GM23338 (cell line): ENCODE measurements around the gene IL26. TPM values are rescaled to one million over a fixed set of nuclear protein-coding genes. Genes with fewer than 3 reads are reported as not detected.
A peak's percentile ranks its signal among the peaks of the same experiment; 100 is the strongest.

Experiments
- ATAC-seq: fragments of 200-7000 bp; cut with Tn5 transposase; 3 replicates; pipeline ENCODE4 v1.9.1; 2020
- DNase-seq: peaks from one replicate; pipeline ENCODE4 v3.0.0-alpha.2; 2015; ENCODE audit warnings: low spot score
- H2AFZ ChIP-seq: fragments of 200-600 bp; sonication (generic); 2 replicates; pipeline ENCODE4 v1.8.0; 2016; ENCODE audit warnings: antibody characterized with exemption, mild to moderate bottlenecking, moderate library complexity
- H3F3A ChIP-seq: fragments of 200-600 bp; sonication (generic); replicated peaks from 2 replicates; pipeline ENCODE4 v1.8.0; 2017; ENCODE audit warnings: antibody characterized with exemption, mixed run types, low read depth
- H3K27ac ChIP-seq: fragments of 200-600 bp; sonication (generic); 2 replicates; pipeline ENCODE4 v1.6.1; 2016; ENCODE audit warnings: low read depth
- H3K27me3 ChIP-seq: fragments of 200-600 bp; sonication (generic); 2 replicates; pipeline ENCODE4 v1.8.0; 2016; ENCODE audit warnings: mild to moderate bottlenecking, mixed run types, moderate library complexity; ENCODE audit not compliant: insufficient read depth
- H3K36me3 ChIP-seq: fragments of 200-600 bp; sonication (generic); 2 replicates; pipeline ENCODE4 v1.8.0; 2016; ENCODE audit warnings: mild to moderate bottlenecking; ENCODE audit not compliant: insufficient read depth
- H3K4me1 ChIP-seq: fragments of 200-600 bp; sonication (generic); 2 replicates; pipeline ENCODE4 v1.8.0; 2016; ENCODE audit warnings: mild to moderate bottlenecking, moderate library complexity; ENCODE audit not compliant: insufficient read depth
- H3K4me2 ChIP-seq: fragments of 200-600 bp; sonication (generic); 2 replicates; pipeline ENCODE4 v1.7.1; 2017; ENCODE audit warnings: mixed run types
- H3K4me3 ChIP-seq: fragments of 200-600 bp; sonication (generic); 2 replicates; pipeline ENCODE4 v1.6.1; 2016; ENCODE audit warnings: mixed run types
- H3K79me2 ChIP-seq: fragments of 200-600 bp; sonication (generic); replicated peaks from 2 replicates; pipeline ENCODE4 v1.8.0; 2017; ENCODE audit warnings: mild to moderate bottlenecking; ENCODE audit not compliant: insufficient read depth
- H3K9me2 ChIP-seq: fragments of 200-600 bp; sonication (generic); 2 replicates; pipeline ENCODE4 v1.8.0; 2017; ENCODE audit not compliant: insufficient read depth
- H4K20me1 ChIP-seq: fragments of 200-600 bp; sonication (generic); replicated peaks from 2 replicates; pipeline ENCODE4 v1.8.0; 2017; ENCODE audit warnings: mild to moderate bottlenecking; ENCODE audit not compliant: insufficient read depth
- H3K27ac Mint-ChIP-seq: 2 replicates; pipeline ENCODE4 v1.8.0; 2020; ENCODE audit warnings: inconsistent platforms, mild to moderate bottlenecking, moderate library complexity, mixed read lengths
- H3K27me3 Mint-ChIP-seq: 3 replicates; pipeline ENCODE4 v1.8.0; 2022; ENCODE audit warnings: low read depth, mild to moderate bottlenecking, moderate library complexity, mixed read lengths, inconsistent platforms; ENCODE audit not compliant: insufficient read depth, poor library complexity
- H3K36me3 Mint-ChIP-seq: 3 replicates; pipeline ENCODE4 v1.8.0; 2021; ENCODE audit warnings: low read depth, mild to moderate bottlenecking, inconsistent platforms, moderate library complexity, mixed read lengths
- H3K4me1 Mint-ChIP-seq: 3 replicates; pipeline ENCODE4 v1.8.0; 2020; ENCODE audit warnings: mild to moderate bottlenecking, inconsistent platforms, mixed read lengths
- H3K4me3 Mint-ChIP-seq: 3 replicates; pipeline ENCODE4 v1.8.0; 2021; ENCODE audit warnings: moderate library complexity, mild to moderate bottlenecking, inconsistent platforms, mixed read lengths
- H3K9me3 Mint-ChIP-seq: 3 replicates; pipeline ENCODE4 v1.8.0; 2020; ENCODE audit warnings: moderate library complexity, mild to moderate bottlenecking, inconsistent platforms, mixed read lengths
- CREB1 ChIP-seq: fragments of 250-450 bp; sonication (Bioruptor Pico); IDR thresholded peaks from 2 replicates; pipeline ENCODE4 v1.5.0; 2020; ENCODE audit warnings: low read depth, mild to moderate bottlenecking, moderate library complexity
- EZH2 ChIP-seq: fragments of 200-600 bp; sonication (generic); IDR thresholded peaks from one replicate; pipeline ENCODE4 v1.8.0; 2017; ENCODE audit warnings: antibody characterized with exemption, mild to moderate bottlenecking, low read depth; ENCODE audit not compliant: unreplicated experiment
- EZH2phosphoT487 ChIP-seq: fragments of 200-600 bp; sonication (generic); IDR thresholded peaks from one replicate; pipeline ENCODE4 v1.8.1; 2018; ENCODE audit warnings: antibody characterized with exemption; ENCODE audit not compliant: unreplicated experiment
- JUNB ChIP-seq: IDR thresholded peaks from one replicate; pipeline ENCODE4 v1.6.1; 2016; ENCODE audit warnings: antibody characterized with exemption; ENCODE audit not compliant: unreplicated experiment
- NANOG ChIP-seq: IDR thresholded peaks from 2 replicates; pipeline ENCODE4 v1.6.1; 2016; ENCODE audit warnings: antibody characterized with exemption, borderline replicate concordance
- POLR2AphosphoS5 ChIP-seq: IDR thresholded peaks from 2 replicates; pipeline ENCODE4 v1.6.1; 2016; ENCODE audit warnings: antibody characterized with exemption, low read depth
- STAT1 ChIP-seq: IDR thresholded peaks from one replicate; pipeline ENCODE4 v1.6.1; 2016; ENCODE audit warnings: antibody characterized with exemption; ENCODE audit not compliant: unreplicated experiment
- ZNF114 ChIP-seq: fragments of 250-450 bp; sonication (Bioruptor Pico); IDR thresholded peaks from 2 replicates; pipeline ENCODE4 v1.5.0; 2020; ENCODE audit warnings: mild to moderate bottlenecking, moderate library complexity
- ZNF331 ChIP-seq: fragments of 250-450 bp; sonication (Bioruptor Pico); IDR thresholded peaks from 2 replicates; pipeline ENCODE4 v1.5.0; 2020; ENCODE audit warnings: low read depth, mild to moderate bottlenecking, moderate library complexity
- polyA plus RNA-seq: library from polyadenylated mRNA; unstranded; fragments of >200 nt; fragmentation: Nextera tagmentation; extraction: Ambion mirVana; gene quantifications from 2 replicates; pipeline ENCODE4 v1.2.1, GENCODE V29; 2016
- total RNA-seq: library from RNA; depleted of rRNA; stranded (reverse); fragments of >200 nt; shearing (Covaris generic); gene quantifications from 2 replicates; pipeline ENCODE4 v1.2.3, GENCODE V29; 2014
- TF ChIP-seq, protein P1 (sequence below): fragments of 250-450 bp; sonication (Bioruptor Pico); IDR thresholded peaks from 2 replicates; pipeline ENCODE4 v1.5.0; 2020; ENCODE audit warnings: mild to moderate bottlenecking, moderate library complexity
- TF ChIP-seq, protein P2 (sequence below), 2 experiments: fragments of 200-600 bp in 1 of 2; sonication (generic) in 1 of 2; conservative IDR thresholded peaks; 2 replicates each; pipeline versions ENCODE4 v1.5.1 to v1.6.1; 2016 to 2017; ENCODE audit warnings: antibody characterized with exemption in 2 of 2, low read depth in 2 of 2, mild to moderate bottlenecking in 2 of 2, moderate library complexity in 1 of 2
- TF ChIP-seq, protein P3 (sequence below): IDR thresholded peaks from one replicate; pipeline ENCODE4 v1.6.1; 2018; ENCODE audit warnings: antibody characterized with exemption; ENCODE audit not compliant: unreplicated experiment
- TF ChIP-seq, protein P4 (sequence below): IDR thresholded peaks from 2 replicates; pipeline ENCODE4 v1.6.1; 2016; ENCODE audit warnings: antibody characterized with exemption

IL26 gene
- total and polyA plus RNA-seq, 2 experiments from 2014 or later, result not detected

DNA sequence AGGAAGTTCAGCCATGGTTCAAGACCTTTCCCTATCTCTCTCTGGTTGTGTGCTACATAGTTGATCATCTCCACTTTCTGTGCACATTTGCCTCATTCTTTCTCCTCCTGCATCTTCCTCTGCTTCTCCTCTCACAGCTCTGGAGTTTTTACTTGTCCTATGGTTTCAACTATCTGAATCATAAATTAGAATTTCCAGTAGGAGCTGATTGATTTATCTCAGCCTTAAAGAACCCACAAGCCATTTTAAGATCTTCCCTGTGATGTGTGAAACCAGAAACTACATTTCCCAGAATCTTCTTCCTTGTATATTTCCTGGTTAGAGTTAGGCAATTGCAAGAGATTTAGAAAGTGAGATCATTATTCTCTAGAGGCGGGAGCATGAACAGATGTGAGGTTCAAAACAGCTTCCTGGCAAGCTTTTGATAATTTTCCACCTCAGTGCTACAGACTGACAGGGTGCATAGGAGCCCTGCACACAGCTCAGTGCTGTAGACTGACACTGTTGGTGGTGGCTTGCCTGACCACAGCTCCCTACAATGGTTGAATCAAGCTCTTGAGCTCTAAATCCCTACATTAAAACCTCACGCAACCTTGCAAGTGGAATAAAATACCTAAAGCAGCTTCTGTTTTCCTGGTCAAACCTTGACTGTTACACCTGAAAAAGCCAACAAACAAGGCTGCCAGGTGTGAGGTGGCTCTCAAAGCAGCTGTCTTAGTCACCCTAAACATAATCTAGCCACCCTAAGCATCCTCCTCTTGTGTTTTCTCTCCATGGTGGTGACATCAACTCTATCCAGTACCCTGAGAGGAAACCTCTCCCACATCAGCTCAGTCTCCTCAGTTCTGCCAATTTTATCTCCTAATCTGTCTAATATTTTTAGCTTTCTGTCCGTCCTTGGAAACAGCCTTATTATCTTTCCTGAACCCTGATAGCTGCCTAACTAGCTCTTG, 44.5 kb downstream of the IL26 start:
- Histone ChIP-seq H3K4me2 (no peak overlapping the region), H3K79me2 (no peaks in the 10 kb centered on the region), H2AFZ (peak overlapping the region; percentile 63; the same call in 1 of the 2 replicates), H3K27ac (no peak overlapping the region), H3K27me3 (no peaks in the 10 kb centered on the region), H4K20me1 (no peaks in the 10 kb centered on the region), H3K9me2 (no peaks in the 10 kb centered on the region; the same call in 1 of the 2 replicates), H3F3A (no peaks in the 10 kb centered on the region), H3K4me3 (no peak overlapping the region), H3K36me3 (no peaks in the 10 kb centered on the region), H3K4me1 (no peaks in the 10 kb centered on the region)
- ATAC-seq (no peak), DNase-seq (no peak)
- Mint-ChIP-seq H3K9me3 (no peaks in the 10 kb centered on the region), H3K4me1 (no peaks in the 10 kb centered on the region), H3K27me3 (no peaks in the 10 kb centered on the region), H3K27ac (no peak overlapping the region), H3K36me3 (no peaks in the 10 kb centered on the region), H3K4me3 (no peak overlapping the region)
- TF ChIP-seq, protein P1, sequence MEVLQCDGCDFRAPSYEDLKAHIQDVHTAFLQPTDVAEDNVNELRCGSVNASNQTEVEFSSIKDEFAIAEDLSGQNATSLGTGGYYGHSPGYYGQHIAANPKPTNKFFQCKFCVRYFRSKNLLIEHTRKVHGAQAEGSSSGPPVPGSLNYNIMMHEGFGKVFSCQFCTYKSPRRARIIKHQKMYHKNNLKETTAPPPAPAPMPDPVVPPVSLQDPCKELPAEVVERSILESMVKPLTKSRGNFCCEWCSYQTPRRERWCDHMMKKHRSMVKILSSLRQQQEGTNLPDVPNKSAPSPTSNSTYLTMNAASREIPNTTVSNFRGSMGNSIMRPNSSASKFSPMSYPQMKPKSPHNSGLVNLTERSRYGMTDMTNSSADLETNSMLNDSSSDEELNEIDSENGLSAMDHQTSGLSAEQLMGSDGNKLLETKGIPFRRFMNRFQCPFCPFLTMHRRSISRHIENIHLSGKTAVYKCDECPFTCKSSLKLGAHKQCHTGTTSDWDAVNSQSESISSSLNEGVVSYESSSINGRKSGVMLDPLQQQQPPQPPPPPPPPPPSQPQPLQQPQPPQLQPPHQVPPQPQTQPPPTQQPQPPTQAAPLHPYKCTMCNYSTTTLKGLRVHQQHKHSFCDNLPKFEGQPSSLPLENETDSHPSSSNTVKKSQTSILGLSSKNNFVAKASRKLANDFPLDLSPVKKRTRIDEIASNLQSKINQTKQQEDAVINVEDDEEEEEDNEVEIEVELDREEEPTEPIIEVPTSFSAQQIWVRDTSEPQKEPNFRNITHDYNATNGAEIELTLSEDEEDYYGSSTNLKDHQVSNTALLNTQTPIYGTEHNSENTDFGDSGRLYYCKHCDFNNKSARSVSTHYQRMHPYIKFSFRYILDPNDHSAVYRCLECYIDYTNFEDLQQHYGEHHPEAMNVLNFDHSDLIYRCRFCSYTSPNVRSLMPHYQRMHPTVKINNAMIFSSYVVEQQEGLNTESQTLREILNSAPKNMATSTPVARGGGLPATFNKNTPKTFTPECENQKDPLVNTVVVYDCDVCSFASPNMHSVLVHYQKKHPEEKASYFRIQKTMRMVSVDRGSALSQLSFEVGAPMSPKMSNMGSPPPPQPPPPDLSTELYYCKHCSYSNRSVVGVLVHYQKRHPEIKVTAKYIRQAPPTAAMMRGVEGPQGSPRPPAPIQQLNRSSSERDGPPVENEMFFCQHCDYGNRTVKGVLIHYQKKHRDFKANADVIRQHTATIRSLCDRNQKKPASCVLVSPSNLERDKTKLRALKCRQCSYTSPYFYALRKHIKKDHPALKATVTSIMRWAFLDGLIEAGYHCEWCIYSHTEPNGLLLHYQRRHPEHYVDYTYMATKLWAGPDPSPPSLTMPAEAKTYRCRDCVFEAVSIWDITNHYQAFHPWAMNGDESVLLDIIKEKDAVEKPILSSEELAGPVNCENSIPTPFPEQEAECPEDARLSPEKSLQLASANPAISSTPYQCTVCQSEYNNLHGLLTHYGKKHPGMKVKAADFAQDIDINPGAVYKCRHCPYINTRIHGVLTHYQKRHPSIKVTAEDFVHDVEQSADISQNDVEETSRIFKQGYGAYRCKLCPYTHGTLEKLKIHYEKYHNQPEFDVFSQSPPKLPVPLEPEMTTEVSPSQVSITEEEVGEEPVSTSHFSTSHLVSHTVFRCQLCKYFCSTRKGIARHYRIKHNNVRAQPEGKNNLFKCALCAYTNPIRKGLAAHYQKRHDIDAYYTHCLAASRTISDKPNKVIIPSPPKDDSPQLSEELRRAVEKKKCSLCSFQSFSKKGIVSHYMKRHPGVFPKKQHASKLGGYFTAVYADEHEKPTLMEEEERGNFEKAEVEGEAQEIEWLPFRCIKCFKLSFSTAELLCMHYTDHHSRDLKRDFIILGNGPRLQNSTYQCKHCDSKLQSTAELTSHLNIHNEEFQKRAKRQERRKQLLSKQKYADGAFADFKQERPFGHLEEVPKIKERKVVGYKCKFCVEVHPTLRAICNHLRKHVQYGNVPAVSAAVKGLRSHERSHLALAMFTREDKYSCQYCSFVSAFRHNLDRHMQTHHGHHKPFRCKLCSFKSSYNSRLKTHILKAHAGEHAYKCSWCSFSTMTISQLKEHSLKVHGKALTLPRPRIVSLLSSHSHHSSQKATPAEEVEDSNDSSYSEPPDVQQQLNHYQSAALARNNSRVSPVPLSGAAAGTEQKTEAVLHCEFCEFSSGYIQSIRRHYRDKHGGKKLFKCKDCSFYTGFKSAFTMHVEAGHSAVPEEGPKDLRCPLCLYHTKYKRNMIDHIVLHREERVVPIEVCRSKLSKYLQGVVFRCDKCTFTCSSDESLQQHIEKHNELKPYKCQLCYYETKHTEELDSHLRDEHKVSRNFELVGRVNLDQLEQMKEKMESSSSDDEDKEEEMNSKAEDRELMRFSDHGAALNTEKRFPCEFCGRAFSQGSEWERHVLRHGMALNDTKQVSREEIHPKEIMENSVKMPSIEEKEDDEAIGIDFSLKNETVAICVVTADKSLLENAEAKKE (CRISPR knock-in tag), result no peak
- TF ChIP-seq ZNF114 (no peak), EZH2 (no peak), CREB1 (CRISPR knock-in tag) (no peak), ZNF331 (CRISPR knock-in tag) (no peak), JUNB (no peak), EZH2phosphoT487 (no peak), STAT1 (no peak), POLR2AphosphoS5 (no peak), NANOG (no peak)
- TF ChIP-seq, protein P2, sequence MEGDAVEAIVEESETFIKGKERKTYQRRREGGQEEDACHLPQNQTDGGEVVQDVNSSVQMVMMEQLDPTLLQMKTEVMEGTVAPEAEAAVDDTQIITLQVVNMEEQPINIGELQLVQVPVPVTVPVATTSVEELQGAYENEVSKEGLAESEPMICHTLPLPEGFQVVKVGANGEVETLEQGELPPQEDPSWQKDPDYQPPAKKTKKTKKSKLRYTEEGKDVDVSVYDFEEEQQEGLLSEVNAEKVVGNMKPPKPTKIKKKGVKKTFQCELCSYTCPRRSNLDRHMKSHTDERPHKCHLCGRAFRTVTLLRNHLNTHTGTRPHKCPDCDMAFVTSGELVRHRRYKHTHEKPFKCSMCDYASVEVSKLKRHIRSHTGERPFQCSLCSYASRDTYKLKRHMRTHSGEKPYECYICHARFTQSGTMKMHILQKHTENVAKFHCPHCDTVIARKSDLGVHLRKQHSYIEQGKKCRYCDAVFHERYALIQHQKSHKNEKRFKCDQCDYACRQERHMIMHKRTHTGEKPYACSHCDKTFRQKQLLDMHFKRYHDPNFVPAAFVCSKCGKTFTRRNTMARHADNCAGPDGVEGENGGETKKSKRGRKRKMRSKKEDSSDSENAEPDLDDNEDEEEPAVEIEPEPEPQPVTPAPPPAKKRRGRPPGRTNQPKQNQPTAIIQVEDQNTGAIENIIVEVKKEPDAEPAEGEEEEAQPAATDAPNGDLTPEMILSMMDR (conservative IDR thresholded peaks at IDR 0.05; ENCODE audit: low read depth in 2 of 2), result no peak
- TF ChIP-seq, protein P3, sequence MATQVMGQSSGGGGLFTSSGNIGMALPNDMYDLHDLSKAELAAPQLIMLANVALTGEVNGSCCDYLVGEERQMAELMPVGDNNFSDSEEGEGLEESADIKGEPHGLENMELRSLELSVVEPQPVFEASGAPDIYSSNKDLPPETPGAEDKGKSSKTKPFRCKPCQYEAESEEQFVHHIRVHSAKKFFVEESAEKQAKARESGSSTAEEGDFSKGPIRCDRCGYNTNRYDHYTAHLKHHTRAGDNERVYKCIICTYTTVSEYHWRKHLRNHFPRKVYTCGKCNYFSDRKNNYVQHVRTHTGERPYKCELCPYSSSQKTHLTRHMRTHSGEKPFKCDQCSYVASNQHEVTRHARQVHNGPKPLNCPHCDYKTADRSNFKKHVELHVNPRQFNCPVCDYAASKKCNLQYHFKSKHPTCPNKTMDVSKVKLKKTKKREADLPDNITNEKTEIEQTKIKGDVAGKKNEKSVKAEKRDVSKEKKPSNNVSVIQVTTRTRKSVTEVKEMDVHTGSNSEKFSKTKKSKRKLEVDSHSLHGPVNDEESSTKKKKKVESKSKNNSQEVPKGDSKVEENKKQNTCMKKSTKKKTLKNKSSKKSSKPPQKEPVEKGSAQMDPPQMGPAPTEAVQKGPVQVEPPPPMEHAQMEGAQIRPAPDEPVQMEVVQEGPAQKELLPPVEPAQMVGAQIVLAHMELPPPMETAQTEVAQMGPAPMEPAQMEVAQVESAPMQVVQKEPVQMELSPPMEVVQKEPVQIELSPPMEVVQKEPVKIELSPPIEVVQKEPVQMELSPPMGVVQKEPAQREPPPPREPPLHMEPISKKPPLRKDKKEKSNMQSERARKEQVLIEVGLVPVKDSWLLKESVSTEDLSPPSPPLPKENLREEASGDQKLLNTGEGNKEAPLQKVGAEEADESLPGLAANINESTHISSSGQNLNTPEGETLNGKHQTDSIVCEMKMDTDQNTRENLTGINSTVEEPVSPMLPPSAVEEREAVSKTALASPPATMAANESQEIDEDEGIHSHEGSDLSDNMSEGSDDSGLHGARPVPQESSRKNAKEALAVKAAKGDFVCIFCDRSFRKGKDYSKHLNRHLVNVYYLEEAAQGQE, result no peak
- TF ChIP-seq, protein P4, sequence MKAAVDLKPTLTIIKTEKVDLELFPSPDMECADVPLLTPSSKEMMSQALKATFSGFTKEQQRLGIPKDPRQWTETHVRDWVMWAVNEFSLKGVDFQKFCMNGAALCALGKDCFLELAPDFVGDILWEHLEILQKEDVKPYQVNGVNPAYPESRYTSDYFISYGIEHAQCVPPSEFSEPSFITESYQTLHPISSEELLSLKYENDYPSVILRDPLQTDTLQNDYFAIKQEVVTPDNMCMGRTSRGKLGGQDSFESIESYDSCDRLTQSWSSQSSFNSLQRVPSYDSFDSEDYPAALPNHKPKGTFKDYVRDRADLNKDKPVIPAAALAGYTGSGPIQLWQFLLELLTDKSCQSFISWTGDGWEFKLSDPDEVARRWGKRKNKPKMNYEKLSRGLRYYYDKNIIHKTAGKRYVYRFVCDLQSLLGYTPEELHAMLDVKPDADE, result no peak
